Uterus (tissue), 4 donors: Measurements from ENCODE around the gene VAV3. TPM values are rescaled to one million over a fixed set of nuclear protein-coding genes. Genes with fewer than 3 reads are reported as not detected.
"Not testable (repeated sequence)": the region's sequence is repeated elsewhere in the genome, so short reads cannot be mapped to it uniquely, and the experiment has no call there.

Experiments used
- DNase-seq, 2 donors: peaks; one replicate each; pipeline ENCODE4 v3.0.0-alpha.2; 2019 to 2020
- H3K27ac ChIP-seq, 2 donors: fragments of 200-600 bp; sonication (generic); 1 replicate in 1 of 2; 2 replicates in 1 of 2; pipeline ENCODE4 v1.5.1; 2016 to 2018
- H3K27me3 ChIP-seq, 2 donors: fragments of 200-600 bp; sonication (generic); one replicate each; pipeline ENCODE4 v1.5.1; 2018 to 2019; ENCODE audit warnings: control low read depth in 1 of 2
- H3K36me3 ChIP-seq, 2 donors: fragments of 200-600 bp; sonication (generic); one replicate each; pipeline ENCODE4 v1.5.1; 2019; ENCODE audit warnings: control low read depth in 1 of 2
- H3K4me1 ChIP-seq, 2 donors: fragments of 200-600 bp; sonication (generic); one replicate each; pipeline ENCODE4 v1.5.1; 2018 to 2019; ENCODE audit warnings: control low read depth in 1 of 2
- H3K4me3 ChIP-seq, 2 donors: fragments of 200-600 bp; sonication (generic); 1 replicate in 1 of 2; 2 replicates in 1 of 2; pipeline ENCODE4 v1.5.1; 2018 to 2019; ENCODE audit warnings: mild to moderate bottlenecking in 1 of 2
- H3K9me3 ChIP-seq, 2 donors: fragments of 200-600 bp; sonication (generic); one replicate each; pipeline ENCODE4 v1.5.1; 2019; ENCODE audit warnings: control low read depth in 1 of 2
- CTCF ChIP-seq, 4 experiments: fragments of 200-600 bp in 2 of 4; fragments of 450-650 bp in 2 of 4; sonication (generic) in 2 of 4; IDR thresholded peaks; one replicate each; pipeline ENCODE4 v1.5.1; 2016 to 2019; ENCODE audit warnings: antibody characterized with exemption in 4 of 4, mild to moderate bottlenecking in 2 of 4, moderate library complexity in 1 of 4
- POLR2A ChIP-seq, 2 donors: fragments of 450-650 bp; IDR thresholded peaks; one replicate each; pipeline ENCODE4 v1.6.1; 2016; ENCODE audit warnings: antibody characterized with exemption in 2 of 2, mild to moderate bottlenecking in 1 of 2, moderate library complexity in 1 of 2
- intact Hi-C: fragments of 100-400 bp; cut with DNase I; formaldehyde crosslinking; loops from one replicate; pipeline ENCODE4 v1.15.1; 2023; ENCODE audit warnings: low total_unique reads
- total RNA-seq, 4 donors: library from RNA; depleted of rRNA in 3 of 4; stranded (reverse); fragments of >200 nt in 3 of 4; gene quantifications; one replicate each; pipeline versions ENCODE4 v1.1.0 to v1.2.4, GENCODE V29; 2014 to 2023
- donor health status: DM: yes; HTN: yes; CAD: no.

The VAV3 gene
- total RNA-seq, 4 donors from 2014 or later: 0.88 to 22.5 (median 8.6) TPM

- Histone ChIP-seq H3K4me3 (no peak overlapping the region), H3K27me3 (no peaks in the 10 kb centered on the region), H3K9me3 (no peaks in the 10 kb centered on the region), H3K36me3 (no peaks in the 10 kb centered on the region), H3K27ac (no peak overlapping the region), H3K4me1 (no peaks in the 10 kb centered on the region)
- DNase-seq: no peak
- intact Hi-C loops: no loop called here
- no peak for TF ChIP-seq CTCF (IDR thresholded peaks at IDR 0.05)
- no peak for TF ChIP-seq POLR2A (IDR thresholded peaks at IDR 0.05)
These were observed 255.0 kb downstream of the VAV3 start for GRCh38 chr1:107710005-107710404.

- H3K4me3 ChIP-seq: no peak overlapping the region
- H3K27ac ChIP-seq: no peak overlapping the region
- no peaks in the 10 kb centered on the region for H3K4me1 ChIP-seq
- no peak for TF ChIP-seq POLR2A (IDR thresholded peaks at IDR 0.05)
- TF ChIP-seq CTCF (IDR thresholded peaks at IDR 0.05): no peak
- H3K36me3 ChIP-seq: no peaks in the 10 kb centered on the region
- H3K27me3 ChIP-seq: no peaks in the 10 kb centered on the region
- intact Hi-C loops: no loop called here
- no peaks in the 10 kb centered on the region for H3K9me3 ChIP-seq
- no peak for DNase-seq
These were observed 257.9 kb downstream of the VAV3 start for GRCh38 chr1:107707111-107707510.

- TF ChIP-seq POLR2A (IDR thresholded peaks at IDR 0.05): no peak
- no peak for TF ChIP-seq CTCF (IDR thresholded peaks at IDR 0.05)
These were observed 258.8 kb downstream of the VAV3 start for GRCh38 chr1:107706182-107706581.

GRCh38 chr1:107704911-107705310, 260.1 kb downstream of the VAV3 start:
- Histone ChIP-seq H3K27me3 (no peaks in the 10 kb centered on the region), H3K4me3 (no peak overlapping the region), H3K27ac (no peak overlapping the region), H3K9me3 (no peaks in the 10 kb centered on the region), H3K36me3 (no peaks in the 10 kb centered on the region), H3K4me1 (no peaks in the 10 kb centered on the region)
- no peak for DNase-seq
- intact Hi-C loops: no loop called here
- TF ChIP-seq POLR2A (IDR thresholded peaks at IDR 0.05): no peak
- no peak for TF ChIP-seq CTCF (IDR thresholded peaks at IDR 0.05)

More at GRCh38 chr1:107706182-107706581, 258.8 kb downstream of the VAV3 start:
- Histone ChIP-seq H3K9me3 (no peaks in the 10 kb centered on the region), H3K36me3 (no peaks in the 10 kb centered on the region), H3K27ac (no peak overlapping the region), H3K4me1 (no peaks in the 10 kb centered on the region), H3K27me3 (no peaks in the 10 kb centered on the region), H3K4me3 (no peak overlapping the region)
- no peak for DNase-seq
- intact Hi-C loops: no loop called here

- Histone ChIP-seq H3K9me3 (no peaks in the 10 kb centered on the region), H3K36me3 (no peaks in the 10 kb centered on the region), H3K27ac (no peak overlapping the region), H3K4me1 (no peaks in the 10 kb centered on the region), H3K27me3 (no peaks in the 10 kb centered on the region), H3K4me3 (no peak overlapping the region)
- TF ChIP-seq POLR2A (IDR thresholded peaks at IDR 0.05) (no peak), CTCF (IDR thresholded peaks at IDR 0.05) (no peak)
- intact Hi-C loops: no loop called here
- no peak for DNase-seq
These were observed 261.9 kb downstream of the VAV3 start for GRCh38 chr1:107702946-107703571.

- intact Hi-C loops, H3K27me3 ChIP-seq, DNase-seq, H3K9me3 ChIP-seq, H3K36me3 ChIP-seq, H3K4me1 ChIP-seq, H3K27ac ChIP-seq, H3K4me3 ChIP-seq: not testable (repeated sequence)
These were observed 264.3 kb downstream of the VAV3 start for GRCh38 chr1:107700651-107701050.
